ENCODE data around the gene RASSF3.
A peak's percentile ranks its signal among the peaks of the same experiment; 100 is the strongest.
"Not testable (repeated sequence)": the region's sequence is repeated elsewhere in the genome, so short reads cannot be mapped to it uniquely, and the experiment has no call there.

RASSF3 gene

DNA sequence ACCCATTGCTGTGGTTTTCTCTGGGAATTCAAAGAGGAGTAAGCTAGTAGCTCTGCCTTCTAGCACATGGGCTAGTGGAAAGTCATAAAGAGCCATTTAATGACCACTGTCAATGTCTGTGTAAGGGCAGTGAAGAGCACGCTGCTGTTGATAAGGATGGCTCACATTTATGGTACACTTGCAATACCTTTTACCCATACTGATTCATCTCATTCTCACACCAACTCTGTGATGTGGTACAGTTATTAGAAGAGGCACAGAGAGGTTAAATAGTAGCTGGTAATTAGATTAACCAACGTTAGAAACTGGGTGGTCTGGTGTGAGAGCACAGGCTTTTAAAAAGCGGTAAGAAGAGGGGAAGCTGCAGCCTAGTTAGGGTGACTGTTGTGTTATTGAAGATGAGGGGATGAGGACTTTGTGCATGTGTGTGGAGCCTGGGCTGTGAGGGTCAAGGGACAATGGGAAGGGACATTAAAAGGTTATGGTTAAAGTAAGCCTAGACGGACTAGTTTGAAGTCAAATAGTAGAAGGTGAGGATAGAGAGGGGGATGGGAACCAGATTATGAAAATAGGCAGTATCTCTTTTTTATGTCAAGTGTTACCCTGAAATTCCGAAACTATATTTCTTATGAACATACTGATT is 25.2 kb downstream of the RASSF3 start:
- no peak for DNase-seq

DNA sequence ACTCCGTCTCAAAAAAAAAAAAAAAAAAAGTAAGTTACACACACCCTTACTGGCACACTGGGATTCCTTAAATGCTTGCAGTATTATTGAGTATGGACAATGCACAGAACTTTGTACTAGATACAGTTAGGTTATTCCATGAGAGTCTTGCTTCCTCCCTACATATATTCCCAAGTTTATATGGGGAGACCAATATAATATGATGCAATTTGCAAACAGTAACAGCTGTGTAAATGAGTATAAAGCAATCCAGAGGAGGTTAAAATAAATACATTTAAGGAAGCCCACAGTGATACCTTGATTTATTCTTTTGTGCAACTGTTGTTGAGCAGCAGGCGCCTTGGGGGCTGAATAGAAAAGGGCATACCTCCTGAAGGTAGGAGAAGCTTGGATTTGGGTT is 26.6 kb downstream of the RASSF3 start:
- no peak for DNase-seq

DNA sequence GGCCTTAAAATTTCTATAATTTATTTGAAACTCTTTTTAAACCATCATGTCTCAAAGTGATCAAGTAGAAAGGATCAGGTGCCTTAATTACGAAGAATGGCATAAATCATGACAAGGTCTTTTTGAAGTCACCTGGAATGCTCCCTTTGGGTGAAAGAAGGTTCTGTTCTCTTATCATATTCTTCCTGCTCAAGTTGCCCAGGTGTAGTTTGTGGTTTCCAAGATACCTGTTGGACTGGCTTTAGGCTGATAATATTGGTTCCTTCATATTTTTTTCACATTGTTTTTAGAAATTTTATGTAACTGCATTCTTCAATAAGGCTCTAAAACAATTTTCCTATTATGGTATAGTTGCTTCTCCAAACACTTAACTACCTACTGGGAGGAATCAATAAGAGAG is 29.2 kb downstream of the RASSF3 start:
- DNase-seq: no peak

DNA sequence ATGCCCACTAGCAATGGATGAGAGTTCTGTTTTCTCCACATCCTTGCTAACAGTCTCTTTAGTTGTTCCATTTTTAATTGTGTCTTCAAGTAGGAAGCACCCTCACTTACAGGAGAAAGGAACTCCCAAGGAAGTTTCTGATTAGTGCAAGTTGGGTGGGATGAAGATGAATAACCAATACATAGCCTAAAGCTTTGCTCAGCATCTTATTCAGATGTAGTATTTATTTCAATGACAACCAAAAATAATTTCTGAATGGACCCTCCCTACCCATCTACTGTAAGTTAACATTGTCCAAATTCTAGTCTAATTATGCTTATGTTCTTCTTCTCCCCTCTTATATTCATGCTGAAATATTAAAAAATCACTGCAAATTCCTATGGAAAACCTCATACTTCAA is 36.0 kb downstream of the RASSF3 start:
- no peak for DNase-seq

DNA sequence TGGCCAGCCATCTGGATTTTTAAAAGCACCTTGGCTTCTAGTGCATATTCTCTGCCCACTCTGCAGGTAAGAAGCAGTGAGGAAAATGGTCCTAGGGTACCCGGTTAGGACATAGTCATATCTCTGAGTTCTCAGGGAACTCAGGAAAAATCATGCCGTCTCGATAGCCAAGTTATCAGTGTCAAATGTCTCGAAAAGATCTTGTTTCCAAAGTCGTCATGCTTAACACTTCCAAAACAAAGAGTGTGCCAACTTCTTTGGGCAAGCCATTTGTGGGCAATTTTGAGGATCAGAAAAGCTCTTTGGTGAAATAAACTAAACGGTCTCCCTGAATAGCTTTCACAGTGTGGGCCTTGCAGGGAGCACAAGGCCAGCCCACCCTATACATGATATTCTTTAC is 39.2 kb downstream of the RASSF3 start:
- DNase-seq: no peak

DNA sequence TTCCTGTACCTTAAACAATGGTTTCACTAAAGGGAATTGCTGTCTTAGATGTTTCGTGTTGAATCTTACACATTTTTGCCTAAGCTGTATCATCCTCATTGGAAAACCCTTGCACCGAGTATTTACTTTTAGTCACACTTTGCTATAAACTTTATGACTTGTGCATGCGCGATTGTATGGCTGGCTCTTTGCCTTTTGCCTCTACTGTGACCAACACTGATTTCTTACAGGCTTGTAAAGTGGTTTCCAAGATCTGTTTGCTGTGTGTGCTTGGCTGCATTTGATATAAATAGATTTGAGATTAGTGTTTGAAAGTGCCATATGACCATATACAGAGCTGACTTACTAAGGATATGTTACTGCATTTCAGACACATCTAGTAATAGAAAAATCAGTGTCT is 40.5 kb downstream of the RASSF3 start:
- no peak for DNase-seq

DNA sequence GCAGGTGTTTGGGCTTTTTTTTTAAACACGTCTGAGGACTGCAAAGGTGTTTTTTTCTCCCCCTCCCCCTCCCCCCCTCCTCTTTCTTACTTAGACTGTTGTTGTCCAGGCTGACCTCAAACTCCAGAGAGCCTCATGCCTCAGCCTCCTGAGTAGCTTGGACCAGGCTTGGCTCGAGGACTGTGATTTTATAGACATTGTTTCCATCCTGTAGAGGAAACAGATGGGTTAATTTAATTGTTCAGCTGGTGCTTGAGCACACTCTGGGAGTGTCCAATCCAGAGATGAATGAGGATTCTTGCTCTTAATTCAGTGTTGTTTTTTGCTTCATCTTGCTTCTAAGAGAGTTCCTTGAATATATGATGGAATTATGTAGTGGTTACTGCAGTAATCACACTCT is 42.1 kb downstream of the RASSF3 start:
- no peak for DNase-seq

DNA sequence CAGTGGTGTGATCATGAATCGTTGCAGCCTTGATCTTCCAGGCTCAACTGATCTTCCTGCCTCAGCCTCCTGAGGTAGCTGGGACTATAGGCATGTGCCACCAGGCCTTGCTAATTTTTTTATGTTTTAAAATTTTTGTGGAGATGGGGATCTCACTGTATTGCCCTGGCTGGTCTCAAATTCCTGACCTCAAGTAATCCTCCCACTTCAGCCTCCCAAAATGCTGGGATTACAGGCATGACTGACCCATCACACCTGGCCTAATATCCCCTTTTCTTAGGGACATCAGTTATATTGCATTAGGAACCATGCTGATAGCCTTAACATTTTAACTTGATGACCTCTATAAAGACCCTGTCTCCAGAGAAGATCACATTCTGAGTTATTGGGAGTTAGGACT is 42.8 kb downstream of the RASSF3 start:
- DNase-seq: no peak

DNA sequence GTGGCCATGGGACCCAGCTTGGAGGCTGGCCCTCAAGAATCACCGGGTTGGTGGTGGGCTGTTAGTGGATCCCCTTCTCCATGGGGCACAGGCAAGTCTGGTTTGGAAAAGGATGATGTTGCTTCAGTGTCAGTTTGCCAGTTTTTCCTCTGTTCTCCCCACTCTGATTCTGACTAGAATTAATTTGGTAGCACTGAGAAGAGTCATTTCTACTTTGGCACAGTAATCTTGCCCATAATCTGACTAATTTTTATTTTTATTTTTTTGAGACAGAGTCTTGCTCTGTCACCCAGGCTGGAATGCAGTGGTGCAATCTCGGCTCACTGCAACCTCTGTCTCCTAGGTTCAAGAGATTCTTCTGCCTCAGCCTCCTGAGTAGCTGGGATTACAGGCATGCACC is 43.6 kb downstream of the RASSF3 start:
- not testable (repeated sequence) for DNase-seq

DNA sequence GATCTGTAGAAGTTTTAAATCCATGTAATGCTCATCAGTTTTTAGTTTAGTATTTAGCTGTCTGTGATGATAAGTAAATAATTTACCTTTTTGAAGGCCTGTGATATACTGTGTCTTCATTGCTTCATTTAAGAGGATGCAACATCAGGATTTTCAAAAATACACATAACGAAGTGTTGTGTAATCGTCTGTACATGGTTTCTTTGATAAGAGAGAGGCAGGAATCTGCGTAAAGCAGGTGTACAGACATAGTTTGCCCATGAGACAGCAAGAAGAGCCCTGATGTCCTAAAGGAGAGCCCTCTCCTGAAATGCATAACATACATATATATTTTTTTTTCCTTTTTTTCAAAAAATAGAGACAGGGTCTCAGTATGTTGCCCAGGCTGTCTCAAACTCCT is 44.8 kb downstream of the RASSF3 start:
- DNase-seq: no peak

DNA sequence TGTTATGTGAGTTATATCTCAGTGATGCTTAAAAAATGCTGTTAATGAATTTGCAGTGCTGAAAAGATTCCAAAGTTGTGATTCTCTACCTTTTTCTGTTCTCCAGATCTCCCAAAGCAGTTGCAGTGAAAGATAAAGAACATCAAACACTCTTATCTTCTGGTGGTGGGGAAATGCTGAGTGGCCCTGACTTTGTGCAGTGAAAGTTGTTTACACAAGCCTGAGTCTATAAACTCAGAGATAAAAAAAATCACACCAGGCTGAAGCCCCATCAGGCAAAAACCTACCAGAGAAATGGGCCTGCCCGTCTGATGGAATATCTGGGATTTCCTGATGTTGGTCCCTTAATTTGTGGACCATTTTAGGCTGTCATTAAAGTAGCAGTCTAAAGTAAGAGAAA is 46.1 kb downstream of the RASSF3 start:
- no peak for DNase-seq

DNA sequence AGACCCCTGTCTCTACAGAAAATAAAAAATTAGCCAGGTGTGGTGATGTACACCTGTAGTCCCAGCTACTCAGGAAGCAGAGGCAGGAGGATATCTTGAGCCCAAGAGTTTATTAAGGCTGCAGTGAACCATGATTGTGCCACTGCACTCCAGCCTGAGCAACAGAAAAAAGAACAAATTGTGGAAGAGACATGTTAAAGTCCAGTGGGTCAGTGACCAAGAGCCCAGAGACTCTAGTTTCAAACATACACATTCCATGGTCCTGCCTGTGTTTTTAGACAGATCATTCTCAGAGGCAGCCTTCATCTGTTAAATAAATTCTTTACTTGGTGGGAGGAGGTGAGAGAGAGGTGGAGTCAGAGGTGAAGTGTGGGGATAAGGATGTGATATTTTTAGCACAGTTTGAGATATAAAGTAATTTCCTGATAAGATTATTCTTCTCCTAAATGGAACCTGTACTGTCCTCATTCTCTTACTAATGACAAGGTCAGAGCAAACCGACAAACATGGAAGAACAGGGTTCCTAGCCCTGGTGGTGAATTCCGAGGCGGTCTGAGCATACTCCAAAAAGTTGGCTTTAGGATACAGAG is 48.7 kb downstream of the RASSF3 start:
- DNase-seq: no peak

DNA sequence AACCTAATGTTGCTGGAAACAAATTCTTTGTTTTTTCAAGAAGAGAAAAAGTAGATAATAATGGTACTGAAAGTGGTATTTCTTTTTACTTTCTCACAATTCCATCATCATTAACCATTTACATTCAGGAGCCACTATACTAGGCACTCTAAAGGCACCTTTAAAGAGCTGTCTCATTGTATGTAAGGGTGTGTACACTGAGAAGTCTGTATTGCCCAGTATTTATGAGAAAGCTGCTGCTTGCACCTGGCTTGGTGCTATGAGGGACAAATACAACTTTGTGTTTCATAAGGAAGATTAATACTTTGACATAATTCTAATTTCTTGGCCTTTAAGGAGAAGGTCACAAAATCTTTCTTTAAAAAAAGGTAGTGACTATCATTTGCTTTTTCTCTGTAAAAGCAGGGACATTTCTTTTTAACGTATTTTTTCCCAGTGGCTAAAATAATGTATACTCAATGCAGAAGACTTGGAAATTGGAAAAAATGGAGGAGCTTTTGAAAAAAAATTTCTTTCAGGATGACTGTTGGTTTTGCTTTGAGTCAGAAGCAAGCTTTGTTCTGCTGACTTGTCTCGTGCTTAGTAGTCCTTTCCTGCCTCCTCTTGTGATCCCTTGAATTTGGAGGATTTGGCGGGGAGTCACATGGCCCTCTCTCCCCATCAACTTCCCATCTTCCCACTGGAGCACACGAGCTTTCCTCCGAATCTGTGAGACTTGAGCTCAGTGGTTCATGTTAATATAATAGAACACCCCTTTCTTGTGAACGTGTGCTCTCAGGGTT is 50.1 kb downstream of the RASSF3 start:
- DNase-seq: no peak

DNA sequence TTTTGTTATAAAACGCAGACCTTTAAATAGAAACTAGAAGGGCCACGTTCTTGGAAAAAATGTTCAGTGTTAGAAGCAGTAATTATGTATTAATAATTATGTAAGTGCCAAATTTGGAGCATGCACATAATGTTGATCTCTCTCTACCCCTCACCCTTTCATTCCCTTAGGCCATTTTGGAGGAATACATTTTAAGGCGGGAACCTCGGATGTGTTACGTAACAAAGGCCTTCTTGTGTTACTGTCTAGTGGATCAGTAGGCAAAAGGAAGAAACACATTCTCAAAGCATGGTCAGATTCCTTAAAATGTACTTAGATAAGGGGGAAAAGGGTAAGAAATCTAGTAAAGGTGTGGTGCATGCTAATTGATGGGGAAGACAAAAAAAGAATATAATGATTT is 52.7 kb downstream of the RASSF3 start:
- no peak for DNase-seq

DNA sequence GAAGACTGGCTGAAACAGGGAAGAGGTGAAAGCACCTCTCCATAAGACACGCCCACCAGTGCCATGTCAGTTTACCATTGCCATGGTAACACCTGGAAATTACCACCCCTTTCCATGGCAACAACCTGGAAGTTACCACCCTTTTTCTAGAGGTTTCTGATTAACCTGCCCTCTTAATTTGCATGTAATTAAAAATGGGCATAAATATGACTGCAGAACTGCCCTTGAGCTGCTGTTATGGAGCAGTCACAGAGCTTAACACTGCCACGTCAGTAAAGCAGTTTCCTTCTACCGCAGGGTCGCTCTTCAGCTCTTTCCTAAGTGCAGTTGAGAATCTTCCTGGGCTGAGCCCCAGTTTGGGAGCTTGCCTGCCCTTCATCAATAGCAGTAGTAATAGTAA is 55.2 kb downstream of the RASSF3 start:
- no peak for DNase-seq

DNA sequence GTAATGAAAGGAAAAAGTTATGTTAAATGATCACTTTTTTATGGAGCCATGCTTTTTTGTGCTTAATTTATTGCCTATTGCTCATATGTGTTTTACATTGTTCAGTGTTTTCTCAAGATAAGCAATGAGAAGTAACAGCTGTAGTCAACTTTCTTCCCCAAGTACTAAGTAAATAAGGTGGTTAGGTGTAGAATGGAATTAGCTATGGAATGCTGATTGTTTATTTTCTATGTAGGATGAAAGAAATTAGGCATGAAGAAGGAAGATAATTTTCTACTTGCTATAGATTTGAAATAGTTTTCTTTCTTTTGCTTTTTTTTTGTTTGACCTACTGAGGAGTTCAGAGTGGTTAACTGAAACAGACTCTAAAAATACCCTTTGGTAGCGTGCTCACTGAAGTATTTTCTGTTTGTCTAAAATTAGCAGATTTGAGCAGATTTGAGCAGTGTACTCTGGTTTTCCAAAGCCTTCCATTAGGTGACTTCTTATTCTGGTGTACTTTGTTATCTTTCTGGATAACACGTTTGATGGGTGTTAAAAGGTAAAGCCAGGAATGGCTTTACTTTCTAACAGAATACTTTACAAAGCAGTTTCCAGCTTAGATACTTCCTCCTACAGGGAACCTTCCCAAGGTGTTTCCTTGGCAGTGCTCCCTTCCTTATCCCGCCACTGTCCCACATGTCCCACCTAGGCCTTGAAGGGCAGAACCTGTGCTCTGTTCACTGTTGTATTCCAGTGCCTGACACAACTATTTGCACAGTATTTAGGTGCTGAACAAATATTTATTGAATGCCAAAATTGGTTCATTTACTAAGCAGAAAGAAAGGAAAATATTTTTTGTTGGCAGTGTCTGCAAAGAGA is 56.0 kb downstream of the RASSF3 start:
- DNase-seq: no peak

DNA sequence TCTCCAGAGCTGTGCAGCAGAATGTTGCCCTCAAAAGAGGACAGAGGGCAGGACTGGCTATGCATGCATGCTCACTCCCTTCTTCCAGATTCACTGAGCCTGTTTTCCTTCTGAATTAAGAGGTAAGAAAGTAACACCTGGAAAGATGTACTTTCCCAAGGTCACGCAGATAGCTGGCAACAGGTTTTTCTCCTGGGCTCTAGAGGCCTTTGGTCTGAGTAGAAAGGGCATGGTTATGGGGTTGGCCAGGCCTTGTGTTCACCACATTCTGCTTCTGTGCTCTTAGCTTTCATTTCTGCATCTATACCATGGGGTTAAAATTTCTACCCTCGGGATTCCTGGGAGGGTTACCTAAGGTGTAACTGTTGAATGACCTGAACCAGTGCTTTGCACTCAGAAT is 57.5 kb downstream of the RASSF3 start:
- DNase-seq: no peak

DNA sequence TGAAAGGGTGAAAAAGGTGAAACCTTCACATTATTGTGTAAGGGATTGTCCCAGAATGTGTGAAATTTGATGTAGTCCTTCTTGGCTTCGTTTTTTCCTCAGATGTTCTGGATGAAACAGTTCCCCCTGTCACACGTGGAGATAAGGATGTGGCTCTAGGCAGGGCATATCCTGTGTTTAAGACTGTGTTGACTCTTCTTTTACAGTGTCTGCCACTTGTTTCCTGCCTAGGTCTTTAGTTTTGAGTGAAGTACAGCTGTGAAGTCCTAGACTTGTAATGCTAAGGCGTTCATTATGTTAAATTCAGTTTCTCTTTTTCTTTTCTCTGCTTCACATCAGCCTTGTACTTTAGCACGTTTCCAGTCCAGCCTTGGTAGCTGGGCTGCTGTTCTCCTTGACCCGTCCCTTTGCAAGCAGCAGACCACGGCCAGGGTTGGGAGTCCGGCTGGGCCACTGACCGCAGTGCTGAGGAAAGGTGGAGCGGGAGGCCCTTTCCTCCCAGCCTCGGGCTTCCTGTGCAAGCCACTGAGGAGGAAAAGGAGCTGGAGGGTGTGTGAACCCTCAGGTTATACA is 59.1 kb downstream of the RASSF3 start:
- no peak for DNase-seq

DNA sequence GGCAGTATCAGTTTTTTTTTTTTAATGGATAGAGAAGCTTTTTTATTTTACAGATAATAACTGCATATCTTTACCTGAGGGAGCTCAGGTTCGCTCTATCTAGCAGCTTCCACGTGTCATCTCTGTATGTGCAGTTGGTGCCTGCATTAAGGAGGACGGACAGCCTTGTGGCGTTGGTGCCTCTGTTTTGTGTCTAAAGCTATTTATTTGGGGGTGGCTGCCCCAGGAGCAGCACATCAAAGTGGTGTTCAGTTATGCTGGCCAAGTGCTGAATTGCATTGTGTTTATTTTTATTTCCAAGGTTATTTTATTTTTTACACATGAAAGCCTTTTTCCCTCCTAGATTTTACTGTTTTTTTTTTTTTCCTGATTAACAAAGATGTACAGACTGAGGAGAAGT is 59.7 kb downstream of the RASSF3 start:
- no peak for DNase-seq

DNA sequence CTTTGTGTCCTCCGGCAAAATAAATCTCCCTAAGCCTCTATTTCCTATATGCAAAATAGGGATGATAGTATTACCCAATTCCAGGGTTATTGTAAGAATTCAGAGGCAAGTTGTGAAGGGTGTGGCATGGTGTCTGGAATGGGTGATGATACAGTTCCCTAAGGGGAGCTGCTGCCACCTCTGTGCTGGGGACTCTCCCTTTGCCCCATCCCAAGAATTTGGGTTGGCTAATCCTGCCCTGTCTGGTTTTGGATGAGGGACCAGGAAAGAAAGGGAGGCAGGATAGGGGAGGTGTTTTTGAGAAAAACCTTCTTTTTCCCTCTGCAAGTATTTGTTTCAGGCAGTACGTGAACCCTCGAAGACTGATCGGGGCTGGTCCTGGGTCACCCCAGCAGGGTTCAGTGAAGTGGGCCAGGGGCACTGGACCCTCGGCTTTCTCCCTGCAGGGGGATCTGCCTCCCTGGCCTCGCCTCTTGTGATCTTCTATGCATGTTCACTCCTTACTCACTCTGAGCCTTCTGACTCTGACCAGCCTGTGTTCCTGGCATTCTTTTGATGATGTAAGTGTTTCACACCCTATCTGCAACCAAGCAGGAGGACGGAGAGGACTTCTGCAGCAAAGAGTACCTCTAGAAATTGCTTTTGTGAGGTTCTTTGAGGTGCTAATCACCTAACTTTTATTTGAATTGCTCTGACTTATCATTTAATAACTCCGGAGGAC is 60.8 kb downstream of the RASSF3 start:
- DNase-seq: no peak

DNA sequence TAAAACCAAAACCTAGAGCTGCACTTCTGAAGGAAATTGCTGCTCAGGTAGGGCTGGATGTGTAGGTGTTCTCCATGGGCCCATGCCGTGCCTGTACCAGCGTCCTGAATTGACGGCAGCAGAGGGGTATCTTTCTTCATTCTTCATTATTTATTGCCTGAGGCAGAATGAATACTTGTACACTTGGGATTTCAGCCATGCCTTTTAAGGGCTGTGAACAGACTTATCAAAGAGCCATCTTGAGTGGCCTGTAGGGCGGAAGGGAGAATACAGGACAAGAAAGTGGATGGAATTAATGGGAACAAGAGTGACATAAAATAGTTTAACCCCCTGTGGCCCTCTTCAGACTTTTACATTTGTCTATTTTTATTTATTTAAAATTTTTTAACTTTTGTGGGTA is 61.4 kb downstream of the RASSF3 start:
- peak; percentile 48 for DNase-seq

DNA sequence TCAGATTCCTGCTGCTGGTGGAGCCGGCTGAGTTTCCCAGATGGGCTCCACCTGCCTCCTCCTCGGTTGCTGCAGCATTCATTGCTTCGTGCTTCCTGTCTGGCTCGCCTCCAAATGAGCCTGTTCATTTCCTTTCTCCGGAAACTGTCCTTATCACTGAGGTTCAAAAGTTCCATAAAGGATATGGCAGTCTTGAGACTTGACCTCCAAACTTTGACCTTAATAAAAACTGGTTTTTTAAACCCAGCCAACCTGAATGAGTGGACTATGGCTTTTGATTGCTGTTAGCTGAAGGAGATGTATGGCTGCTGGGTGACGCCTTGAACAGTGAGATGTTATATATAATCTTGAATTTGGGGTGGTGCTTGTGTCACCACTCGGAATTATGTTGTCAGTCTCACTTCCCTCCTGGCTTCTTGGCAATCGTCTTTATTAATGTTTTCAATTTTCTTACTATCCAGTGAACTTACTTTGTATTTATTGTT is 62.7 kb downstream of the RASSF3 start:
- peak; percentile 59 for DNase-seq

Measured in eye (tissue), 1 donor.